ENCODE results near the gene CALM1. TPM values are rescaled to one million over a fixed set of nuclear protein-coding genes. Genes with fewer than 3 reads are reported as not detected.
"Not testable (repeated sequence)": the region's sequence is repeated elsewhere in the genome, so short reads cannot be mapped to it uniquely, and the experiment has no call there.

The CALM1 gene
- total RNA-seq, 1 donor from 2014 or later: 638 TPM

DNA sequence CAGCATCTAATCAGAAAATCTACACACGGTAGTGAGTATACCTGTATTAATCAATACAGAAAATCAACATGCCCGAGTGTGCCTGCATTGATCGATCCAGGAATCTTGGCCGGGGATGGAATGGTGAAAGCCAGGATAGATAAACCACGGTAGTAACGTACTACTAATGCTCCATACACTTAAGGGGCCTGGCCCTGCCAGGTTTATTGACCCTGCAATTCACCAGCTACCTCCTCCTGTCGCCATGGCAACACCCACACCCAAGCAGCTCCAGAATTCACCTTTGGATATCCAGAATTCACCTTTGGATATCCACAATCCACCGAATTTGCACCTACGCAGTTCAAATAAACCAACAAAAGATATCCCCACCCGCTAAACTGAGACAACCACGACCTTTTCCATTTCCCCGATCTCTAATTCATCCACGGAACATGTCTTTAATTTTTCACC, 14.8 kb upstream of the CALM1 start:
- intact Hi-C loops (cut with DNase I): loop anchor here (1.0 to 5.0 kb wide), 3 partner anchors 50 to 375 kb away; no protein-coding TSS in a partner anchor
- DNase-seq (ENCODE audit: missing footprints) (peak; percentile 70), ATAC-seq (no peak)

DNA sequence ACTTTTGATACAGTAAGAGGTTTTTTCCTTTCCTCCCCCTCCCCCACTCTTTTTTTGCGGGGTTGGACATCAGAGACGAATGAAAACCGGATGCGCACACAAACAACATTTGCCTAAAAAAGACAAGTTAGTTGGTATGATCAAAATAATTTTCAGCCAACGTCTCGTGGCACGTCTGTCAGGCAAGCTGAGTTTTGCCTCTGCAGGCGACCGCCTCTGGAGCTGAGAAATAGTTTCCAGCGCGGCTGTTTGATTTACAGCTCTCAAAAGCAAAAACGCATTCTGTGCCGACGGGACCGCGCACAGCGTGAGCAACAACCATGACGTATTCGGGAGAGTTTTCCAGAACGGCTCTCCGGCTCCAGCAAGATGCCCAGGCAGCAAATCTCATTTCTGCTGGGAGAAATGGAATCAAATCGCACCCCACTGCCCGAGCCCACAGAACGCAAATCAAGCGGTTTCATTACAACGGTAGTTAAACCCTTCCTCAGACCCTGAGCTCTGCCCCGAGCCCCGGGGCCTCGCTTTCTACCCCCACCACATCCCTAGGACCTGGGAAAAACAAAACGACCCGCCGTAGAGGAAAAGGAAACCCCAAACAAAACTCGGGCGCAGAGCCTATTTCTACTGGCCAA, 14.2 kb upstream of the CALM1 start:
- intact Hi-C loops (cut with DNase I): loop anchor here (1.0 to 5.0 kb wide), 4 partner anchors 14 to 375 kb away; no protein-coding TSS in a partner anchor
- DNase-seq (ENCODE audit: missing footprints) (peak; percentile 81), ATAC-seq (peak; percentile 35)

DNA sequence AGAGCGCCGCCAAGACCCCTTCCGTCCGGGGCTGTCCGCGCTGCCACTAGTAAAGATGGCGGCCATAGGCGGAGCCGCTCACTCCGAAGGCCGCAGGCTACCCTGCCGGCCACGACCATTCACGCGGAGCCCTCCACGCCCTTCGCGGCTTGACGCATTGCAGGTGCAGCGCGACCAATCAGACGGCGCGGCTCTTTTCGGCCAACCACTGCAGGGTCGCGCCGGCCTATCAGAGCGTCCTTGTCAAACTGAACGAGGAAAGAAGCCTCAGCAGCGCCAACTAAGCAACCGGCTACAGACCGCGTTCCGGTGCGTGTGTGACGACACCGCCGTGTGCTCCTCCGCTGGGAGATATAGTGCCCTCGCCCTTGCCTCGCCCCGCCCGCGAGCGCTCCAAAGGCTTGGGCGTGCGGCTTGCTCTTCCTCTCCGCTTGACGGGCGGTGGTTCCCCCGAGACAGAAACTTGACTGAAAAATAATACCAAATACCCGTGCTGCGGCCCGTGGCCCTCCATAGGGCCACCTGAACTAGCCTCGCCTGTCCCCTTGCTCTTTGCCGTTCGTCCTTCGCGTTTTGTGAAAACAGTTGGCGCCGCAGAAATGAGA, 13.6 kb upstream of the CALM1 start:
- DNase-seq (ENCODE audit: missing footprints): peak; percentile 100
- intact Hi-C loops (cut with DNase I): loop anchor here (1.0 to 5.0 kb wide), 3 partner anchors 13 to 374 kb away; no protein-coding TSS in a partner anchor
- ATAC-seq: peak; percentile 95

DNA sequence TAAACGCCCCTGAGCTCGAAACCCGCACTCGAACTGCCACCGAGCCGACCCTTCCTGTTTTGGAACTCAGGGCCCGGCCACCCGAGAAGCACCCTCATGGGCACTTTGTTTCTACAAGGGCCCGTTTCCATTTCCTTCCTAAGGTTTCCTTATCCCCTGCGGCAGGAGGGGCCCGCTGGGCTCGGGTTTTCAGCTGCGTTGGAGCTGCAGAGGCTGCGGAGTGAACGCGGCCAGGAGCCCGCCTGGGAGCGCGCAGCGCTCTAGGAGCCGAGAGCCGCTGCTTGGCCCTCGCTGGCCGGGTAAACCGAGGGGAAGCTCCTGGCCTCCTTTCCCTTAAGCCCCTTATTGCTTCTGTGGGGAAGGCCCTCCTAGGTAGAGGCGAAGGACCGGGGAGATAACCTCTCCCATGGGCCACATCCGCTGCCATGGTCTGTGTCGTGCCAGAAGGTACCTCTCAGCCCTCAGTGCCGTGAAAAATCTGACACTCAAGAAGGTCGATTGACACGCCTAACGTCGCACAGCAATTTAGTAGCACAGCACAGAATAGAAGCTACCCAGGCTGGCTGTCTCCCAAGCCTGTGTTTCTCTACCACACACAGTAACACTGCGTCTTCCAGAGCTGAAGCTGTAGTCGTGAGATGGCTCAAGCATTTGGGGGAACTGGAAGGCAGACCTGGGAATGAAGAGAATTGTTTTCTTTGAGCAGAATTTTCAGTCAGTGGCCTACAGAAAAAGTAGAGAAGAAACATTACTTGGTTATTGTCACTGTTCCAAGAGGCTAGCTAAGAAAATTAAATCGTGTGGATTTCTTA, 12.9 kb upstream of the CALM1 start:
- peak; percentile 40 for ATAC-seq
- peak; percentile 77 for DNase-seq (ENCODE audit: missing footprints)
- intact Hi-C loops (cut with DNase I): loop anchor here (1.0 to 5.0 kb wide), 3 partner anchors 12 to 373 kb away; no protein-coding TSS in a partner anchor

DNA sequence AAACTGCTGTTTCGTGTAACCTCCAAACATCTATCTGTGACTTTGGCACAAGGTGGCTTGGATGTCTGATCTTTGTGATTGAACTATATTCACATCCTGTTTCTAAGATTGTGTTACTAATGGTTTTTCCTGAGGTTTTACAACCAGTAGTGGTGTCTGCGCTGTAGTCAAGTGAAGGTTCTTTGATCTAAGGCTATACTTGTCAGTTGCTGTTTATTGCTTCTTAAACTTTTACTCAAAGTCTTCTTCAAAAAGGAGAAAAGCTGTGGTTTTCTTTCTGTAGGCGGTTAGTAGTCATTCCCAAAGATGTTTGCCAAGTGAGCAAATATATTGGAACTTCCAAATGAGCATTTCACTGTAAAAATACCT, 12.3 kb upstream of the CALM1 start:
- DNase-seq (ENCODE audit: missing footprints) (no peak), ATAC-seq (no peak)
- intact Hi-C loops (cut with DNase I): loop anchor here (5.0 kb wide), 2 partner anchors 313 to 373 kb away; no protein-coding TSS in a partner anchor

DNA sequence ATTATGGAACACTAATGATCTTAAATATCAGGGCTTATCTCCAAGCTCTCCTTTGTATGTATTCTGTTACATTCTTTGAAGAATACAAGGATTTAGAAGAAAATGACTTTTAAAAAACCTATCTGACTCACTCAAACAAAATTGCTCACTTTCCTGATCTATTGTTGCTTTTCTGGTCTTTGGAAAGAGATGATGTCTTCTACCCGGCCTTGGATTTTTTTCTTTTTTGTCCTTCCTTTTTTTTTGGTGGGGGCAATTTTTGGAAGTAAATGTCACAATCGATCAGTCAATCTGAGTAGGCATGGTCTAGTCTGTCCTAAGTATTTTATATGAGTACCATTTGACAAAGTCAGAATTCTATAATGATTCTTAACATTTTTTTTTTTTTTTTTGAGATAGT, 10.5 kb upstream of the CALM1 start:
- DNase-seq (ENCODE audit: missing footprints) (no peak), ATAC-seq (no peak)
- intact Hi-C loops (cut with DNase I): no loop called here

DNA sequence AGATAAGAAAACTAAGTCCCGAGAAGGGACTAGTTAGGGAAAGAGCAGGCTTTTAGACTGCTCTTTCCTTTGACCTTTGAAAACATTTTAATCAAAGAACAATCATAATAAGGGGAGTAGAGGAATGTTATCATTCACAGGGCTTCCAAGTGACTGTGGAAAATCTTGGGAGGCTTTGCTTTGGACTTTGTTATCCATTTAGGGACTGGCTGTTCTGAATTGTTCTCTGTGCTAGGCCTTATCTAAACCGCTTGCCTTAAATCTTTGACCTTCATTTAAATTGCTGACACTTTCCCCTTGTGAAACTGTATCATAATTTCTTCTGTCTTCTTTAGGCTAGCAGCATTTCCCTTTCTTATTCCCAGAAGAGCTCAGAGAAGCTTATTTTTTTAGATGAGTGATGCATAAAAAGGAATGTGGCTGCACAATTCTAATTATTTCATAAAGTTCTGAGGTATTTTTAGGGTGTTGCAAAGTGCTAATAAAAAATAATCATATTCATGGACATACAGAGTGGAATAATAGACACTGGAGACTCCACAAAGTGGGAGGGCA, 9.5 kb upstream of the CALM1 start:
- intact Hi-C loops (cut with DNase I): no loop called here
- DNase-seq (ENCODE audit: missing footprints) (no peak), ATAC-seq (no peak)

DNA sequence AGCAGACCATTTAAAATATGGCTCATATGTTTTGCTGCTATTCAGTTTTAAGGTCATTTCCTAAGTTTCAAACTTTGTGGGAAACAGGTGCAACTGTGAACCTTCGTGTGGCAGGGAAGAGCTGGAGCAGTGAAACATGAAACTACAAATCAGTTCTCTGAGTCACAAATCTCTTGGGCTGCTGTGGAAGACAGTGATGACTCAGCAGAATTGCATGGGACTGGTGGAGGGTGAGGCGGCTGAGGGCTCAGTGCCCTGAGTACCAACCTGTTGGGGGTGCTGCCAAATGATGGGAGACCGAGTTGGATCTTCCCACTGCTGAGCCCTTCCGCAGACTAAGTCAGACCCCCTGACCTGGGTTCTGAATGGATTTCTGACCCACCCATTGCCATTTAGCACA, 8.4 kb upstream of the CALM1 start:
- intact Hi-C loops (cut with DNase I): no loop called here
- ATAC-seq (no peak), DNase-seq (ENCODE audit: missing footprints) (no peak)

DNA sequence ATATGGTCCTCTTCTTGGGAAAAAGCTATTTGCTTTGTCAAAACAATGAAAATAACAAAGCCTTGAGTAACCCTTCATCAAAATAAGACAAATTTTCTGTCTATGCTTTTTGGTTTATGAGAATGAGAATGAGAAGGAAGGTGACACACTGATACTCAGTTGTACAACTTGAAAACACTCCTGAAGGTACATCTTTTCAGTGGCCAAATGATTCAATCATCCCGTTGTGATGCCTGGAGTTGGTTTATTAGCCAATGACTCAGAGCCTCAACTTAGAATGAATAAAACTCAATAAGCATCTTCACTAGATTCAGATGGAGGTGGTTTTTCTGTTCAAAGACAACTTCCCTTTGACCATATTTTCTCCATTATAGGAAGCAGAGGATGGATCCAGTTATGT, 7.8 kb upstream of the CALM1 start:
- no peak for ATAC-seq
- intact Hi-C loops (cut with DNase I): no loop called here
- DNase-seq (ENCODE audit: missing footprints): no peak

DNA sequence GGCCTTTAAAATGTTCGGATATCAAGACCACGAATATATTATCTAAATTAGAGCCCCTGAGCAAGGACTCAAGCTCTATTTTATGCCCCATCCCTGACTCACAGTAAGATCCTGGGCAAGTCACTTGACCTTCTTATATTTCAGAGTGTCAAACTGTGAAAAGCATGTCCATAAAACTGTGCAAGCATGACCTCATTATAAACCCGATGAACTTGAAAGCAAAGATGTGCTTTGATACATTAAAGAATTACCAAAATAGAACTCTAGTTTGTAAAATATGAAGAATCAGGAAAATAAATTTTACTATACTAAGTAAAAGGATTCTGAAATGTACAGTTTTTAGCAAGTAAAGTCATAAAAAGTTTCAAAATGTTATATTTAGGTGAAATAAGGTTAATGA, 2.9 kb upstream of the CALM1 start:
- ATAC-seq (no peak), DNase-seq (ENCODE audit: missing footprints) (no peak)
- intact Hi-C loops (cut with DNase I): no loop called here

DNA sequence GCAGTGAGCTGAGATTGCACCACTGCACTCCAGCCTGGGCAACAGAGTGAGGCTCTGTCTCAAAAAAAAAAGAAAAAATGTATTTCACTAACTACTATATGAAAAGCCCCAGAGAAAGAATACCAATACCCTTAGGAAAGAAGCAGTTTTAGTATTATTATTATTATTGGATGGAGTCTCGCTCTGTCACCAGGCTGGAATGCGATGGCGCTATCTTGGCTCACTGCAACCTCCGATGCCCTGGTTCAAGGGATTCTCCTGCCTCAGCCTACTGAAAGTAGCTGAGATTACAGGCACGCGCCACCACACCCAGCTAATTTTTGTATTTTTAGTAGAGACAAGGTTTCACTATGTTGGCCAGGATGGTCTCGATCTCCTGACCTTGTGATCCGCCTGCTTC, 2.0 kb upstream of the CALM1 start:
- intact Hi-C loops (cut with DNase I): loop anchor here (5.0 kb wide), 2 partner anchors 62 to 118 kb away; partner anchors contain the start of gene NRDE2
- ATAC-seq; DNase-seq (ENCODE audit: missing footprints): not testable (repeated sequence)

DNA sequence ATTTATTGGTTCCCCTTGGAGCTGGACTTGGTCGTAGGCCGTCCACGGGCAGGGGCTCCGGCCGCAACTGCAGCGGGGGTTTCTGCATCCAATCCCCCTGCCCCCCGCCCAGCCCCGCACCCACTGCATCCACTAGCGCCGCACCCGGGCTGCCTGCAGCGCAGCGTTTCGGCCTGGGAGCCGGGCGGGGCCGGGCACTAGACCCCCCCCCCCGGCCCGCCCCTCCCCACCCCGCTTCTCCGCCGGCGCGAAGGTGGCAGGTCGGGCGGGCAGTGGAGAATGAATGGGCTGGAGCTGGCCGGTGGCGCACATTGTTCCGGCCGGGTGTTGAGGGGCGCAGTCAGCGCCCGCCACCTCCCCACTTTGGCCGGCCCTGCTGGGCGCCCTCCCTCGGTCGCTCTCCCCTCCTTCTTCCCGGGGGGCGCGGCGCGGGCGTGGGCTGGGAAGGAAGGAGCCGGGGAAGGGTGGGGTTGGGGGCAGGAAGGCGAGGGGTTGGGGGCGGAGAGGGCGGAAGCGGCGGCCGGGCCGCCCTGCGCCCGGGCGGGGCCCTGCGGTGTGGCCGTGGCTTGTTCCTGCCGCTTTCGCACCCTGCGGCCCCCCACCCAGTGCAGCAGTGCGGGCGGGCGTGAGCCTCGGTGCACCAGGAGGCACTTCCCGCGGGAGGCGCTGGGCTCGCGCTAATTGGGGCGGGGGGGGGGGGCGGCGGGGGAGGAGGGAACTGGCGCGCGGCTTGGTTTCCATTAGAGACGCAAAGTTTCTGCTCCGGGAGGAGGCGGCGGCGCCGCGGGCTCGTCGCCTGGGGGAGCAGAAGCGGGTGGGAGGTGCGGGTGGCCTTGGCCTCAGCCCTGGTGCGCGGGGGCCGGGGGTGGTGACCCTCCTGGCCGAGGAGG, 841 bp downstream of the CALM1 start:
- intact Hi-C loops (cut with DNase I): loop anchor here (2.0 to 5.0 kb wide), 5 partner anchors 65 to 361 kb away; partner anchors contain the start of gene NRDE2
- ATAC-seq: peak; percentile 49
- peak; percentile 84 for DNase-seq (ENCODE audit: missing footprints)

DNA sequence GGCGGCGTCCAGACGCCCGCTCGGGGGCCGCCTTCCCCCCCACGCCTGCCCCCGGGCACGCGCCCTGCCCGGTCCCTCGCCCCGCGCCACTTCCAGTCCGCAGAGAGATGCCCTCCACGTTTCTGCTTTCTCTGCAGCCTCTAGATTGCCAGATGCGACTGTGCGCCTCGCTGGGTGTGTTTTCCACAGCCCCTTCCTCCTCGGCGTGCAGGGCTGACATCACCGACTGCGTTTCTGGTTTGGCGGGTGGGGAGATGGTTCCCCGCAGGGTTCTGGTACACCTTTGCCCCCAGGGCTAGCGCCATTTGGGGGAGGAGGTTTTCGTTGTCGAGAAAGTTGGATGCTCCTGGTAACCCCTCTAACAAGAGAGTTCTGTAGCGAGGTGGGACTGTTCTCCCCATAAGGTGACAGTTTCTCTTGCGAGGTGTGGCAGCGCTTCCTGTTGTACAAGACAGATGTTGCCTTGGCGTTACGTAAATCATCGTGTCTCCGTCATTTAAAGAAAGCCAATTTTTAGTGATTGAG, 1.5 kb downstream of the CALM1 start:
- ATAC-seq (peak; percentile 0), DNase-seq (ENCODE audit: missing footprints) (peak; percentile 73)
- intact Hi-C loops (cut with DNase I): loop anchor here (2.0 to 5.0 kb wide), 4 partner anchors 66 to 176 kb away; partner anchors contain the start of gene NRDE2

DNA sequence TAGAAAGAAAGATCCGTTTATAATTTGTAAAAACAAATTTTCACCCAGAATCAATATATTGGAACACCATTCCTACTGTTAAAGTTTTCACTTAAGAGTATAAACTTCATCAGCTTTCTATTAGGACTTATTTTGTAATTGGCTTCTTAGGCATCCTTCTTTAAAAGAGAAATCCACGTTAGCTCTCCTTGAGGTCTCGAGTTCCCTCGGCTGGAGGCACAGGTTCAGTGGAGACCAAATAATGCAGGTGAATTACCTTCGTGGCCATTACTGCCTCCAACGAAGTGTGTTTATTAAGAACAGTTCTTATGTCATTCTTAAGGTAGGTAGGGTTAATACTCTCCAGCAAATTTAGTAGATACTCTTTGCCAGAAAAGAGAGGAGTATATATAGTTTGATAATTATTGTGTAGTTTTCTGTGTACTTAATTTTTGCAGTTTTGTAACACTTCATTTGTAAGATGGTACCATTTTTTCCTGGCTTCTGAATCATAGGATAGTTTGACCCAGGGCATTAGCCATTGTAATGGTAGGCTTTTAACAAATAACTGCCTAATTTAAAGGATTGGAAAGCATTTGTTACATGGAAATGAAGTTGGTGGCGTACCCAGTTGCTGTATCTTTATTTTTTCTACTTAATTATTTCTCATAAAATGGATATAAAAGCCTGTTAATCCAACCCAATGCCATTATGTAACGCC, 2.2 kb downstream of the CALM1 start:
- no peak for ATAC-seq
- intact Hi-C loops (cut with DNase I): loop anchor here (1.0 to 5.0 kb wide), 5 partner anchors 67 to 298 kb away; partner anchors contain the start of gene NRDE2
- DNase-seq (ENCODE audit: missing footprints): no peak

DNA sequence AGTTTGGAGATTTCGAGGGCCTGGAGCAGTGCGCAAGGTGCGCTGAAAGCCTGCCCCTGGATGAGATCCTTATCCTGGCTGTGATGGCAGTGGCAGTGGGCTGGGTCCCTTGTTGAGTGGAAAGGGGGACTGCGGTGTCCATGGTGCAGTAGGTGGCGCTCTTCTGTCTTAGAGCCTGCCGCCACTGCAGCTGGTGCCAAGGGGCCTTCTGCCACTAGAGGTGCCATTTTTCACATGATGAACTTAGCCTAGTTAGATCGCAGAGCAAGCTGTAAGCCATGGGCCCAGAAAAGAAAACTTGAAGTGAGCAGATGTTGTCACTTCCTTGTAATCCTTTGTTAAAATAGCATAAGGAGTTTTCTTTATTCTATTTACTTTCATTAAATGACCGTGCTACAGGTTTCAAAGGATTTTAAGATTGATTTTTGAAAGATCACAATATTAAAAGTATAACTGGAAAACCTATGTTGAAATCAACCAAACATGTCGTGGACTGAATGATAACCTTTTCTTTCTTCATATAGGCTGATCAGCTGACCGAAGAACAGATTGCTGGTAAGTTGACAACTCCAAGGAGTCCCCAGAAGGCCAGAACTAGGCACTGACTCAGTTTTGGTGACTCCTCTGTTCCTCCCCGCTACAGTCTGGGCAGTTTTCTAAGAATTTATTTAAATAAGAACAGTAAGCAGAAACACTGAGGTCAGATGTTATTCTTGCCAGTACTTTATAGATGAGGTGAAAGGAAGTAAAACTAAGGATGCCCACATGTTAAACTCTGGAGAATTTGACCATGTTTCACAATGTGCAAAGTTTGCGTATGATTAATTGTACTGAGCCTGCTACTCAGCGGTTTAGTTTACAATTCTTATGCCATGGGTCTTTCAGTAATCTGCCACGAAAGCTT, 3.0 kb downstream of the CALM1 start:
- intact Hi-C loops (cut with DNase I): loop anchor here (1.0 to 5.0 kb wide), 6 partner anchors 67 to 298 kb away; partner anchors contain the start of gene NRDE2
- DNase-seq (ENCODE audit: missing footprints) (peak; percentile 95), ATAC-seq (peak; percentile 73)

All from Right ventricle myocardium inferior (tissue), 1 donor.